HEK293 (cell line): Measurements from ENCODE around the gene ALDH3A1.

ENCODE experiments used
- CTCF ChIA-PET: fragments of 350-600 bp; formaldehyde crosslinking; extraction: SDS; loops from one replicate; lab custom pipeline; 2021; ENCODE audit warnings: antibody characterized with exemption; lab: Yijun Ruan, JAX
- POLR2A ChIA-PET: fragments of 300-600 bp; formaldehyde crosslinking; extraction: SDS; loops from one replicate; lab custom pipeline; 2020; ENCODE audit warnings: antibody characterized with exemption, inconsistent platforms; lab: Yijun Ruan, JAX
- H3K27ac ChIP-seq: fragments of 200-500 bp; sonication (Bioruptor generic); 2 replicates; pipeline ENCODE4 v1.5.1; 2014; ENCODE audit warnings: low read depth, low read length, control low read depth, inconsistent platforms; ENCODE audit errors: extremely low read depth
- H3K36me3 ChIP-seq, 2 experiments: fragments of 200-500 bp in 1 of 2; sonication (Bioruptor generic) in 1 of 2; 1 replicate in 1 of 2; 2 replicates in 1 of 2; pipeline ENCODE4 v1.5.1; 2014 to 2017; ENCODE audit warnings: inconsistent platforms in 2 of 2, low read length in 2 of 2; ENCODE audit not compliant: control insufficient read depth in 2 of 2, insufficient read depth in 1 of 2
- H3K4me1 ChIP-seq: fragments of 200-500 bp; sonication (Bioruptor generic); 2 replicates; pipeline ENCODE4 v1.5.1; 2014; ENCODE audit warnings: mild to moderate bottlenecking, low read length, inconsistent platforms; ENCODE audit not compliant: control insufficient read depth, insufficient read depth
- H3K4me3 ChIP-seq: 2 replicates; pipeline ENCODE4 v1.5.1; 2011; ENCODE audit warnings: low read depth, mild to moderate bottlenecking, control low read depth, low read length, moderate library complexity
- H3K9me3 ChIP-seq: fragments of 200-500 bp; sonication (Bioruptor generic); 2 replicates; pipeline ENCODE4 v1.5.1; 2014; ENCODE audit warnings: low read depth, low read length, inconsistent platforms; ENCODE audit not compliant: control insufficient read depth, insufficient read depth
- BCL11B ChIP-seq: fragments of 450-650 bp; formaldehyde crosslinking; IDR thresholded peaks from 2 replicates; pipeline ENCODE4 v1.5.1; 2016; ENCODE audit warnings: low read depth, missing biosample characterization, missing genetic modification characterization
- KLF8 ChIP-seq: fragments of 450-650 bp; formaldehyde crosslinking; IDR thresholded peaks from 2 replicates; pipeline ENCODE4 v1.5.1; 2016; ENCODE audit warnings: missing biosample characterization, missing genetic modification characterization
- PATZ1 ChIP-seq: fragments of 450-650 bp; formaldehyde crosslinking; IDR thresholded peaks from 2 replicates; pipeline ENCODE4 v1.5.1; 2016; ENCODE audit warnings: missing biosample characterization, missing genetic modification characterization
- PRDM10 ChIP-seq: fragments of 450-650 bp; formaldehyde crosslinking; IDR thresholded peaks from 2 replicates; pipeline ENCODE4 v1.5.1; 2016; ENCODE audit warnings: missing biosample characterization, missing genetic modification characterization
- SCRT2 ChIP-seq: fragments of 450-650 bp; formaldehyde crosslinking; IDR thresholded peaks from 2 replicates; pipeline ENCODE4 v1.5.1; 2016; ENCODE audit warnings: missing biosample characterization, missing genetic modification characterization
- YY2 ChIP-seq: fragments of 450-650 bp; formaldehyde crosslinking; IDR thresholded peaks from 2 replicates; pipeline ENCODE4 v1.5.1; 2016; ENCODE audit warnings: missing biosample characterization, missing genetic modification characterization
- ZNF138 ChIP-seq: fragments of 450-650 bp; formaldehyde crosslinking; IDR thresholded peaks from 2 replicates; pipeline ENCODE4 v1.5.1; 2016; ENCODE audit warnings: missing biosample characterization, missing genetic modification characterization, borderline replicate concordance
- ZNF274 ChIP-seq, 2 experiments: fragments of 200-500 bp in 1 of 2; fragments of 450-650 bp in 1 of 2; sonication (Bioruptor generic) in 1 of 2; formaldehyde crosslinking in 1 of 2; IDR thresholded peaks; 2 replicates each; pipeline versions ENCODE4 v1.5.1 to v1.6.1; 2014 to 2016; ENCODE audit warnings: borderline replicate concordance in 1 of 2, inconsistent platforms in 1 of 2, low read length in 1 of 2, missing biosample characterization in 1 of 2, missing genetic modification characterization in 1 of 2
- ZNF488 ChIP-seq: fragments of 450-650 bp; formaldehyde crosslinking; IDR thresholded peaks from 2 replicates; pipeline ENCODE4 v1.5.1; 2016; ENCODE audit warnings: missing biosample characterization, missing genetic modification characterization
- ZNF571 ChIP-seq: fragments of 450-650 bp; formaldehyde crosslinking; IDR thresholded peaks from 2 replicates; pipeline ENCODE4 v1.5.0; 2017; ENCODE audit warnings: missing biosample characterization, missing genetic modification characterization
- ZNF747 ChIP-seq: fragments of 450-650 bp; formaldehyde crosslinking; IDR thresholded peaks from 2 replicates; pipeline ENCODE4 v1.5.1; 2016; ENCODE audit warnings: missing biosample characterization, missing genetic modification characterization

ALDH3A1 gene

GRCh38 chr17:19773534-19773933 is 25.4 kb upstream of the ALDH3A1 start:
- CTCF ChIA-PET, result interaction anchor here (0.7 to 1.5 kb wide), 3 partner anchors 11 to 260 kb away, joined by 3 to 10 read pairs (median 3); no protein-coding TSS in a partner anchor
- Histone ChIP-seq H3K4me3 (no peak overlapping the region), H3K36me3 (peaks cover 30 to 56% of the 10 kb centered on the region in 2 experiments), H3K4me1 (no peaks in the 10 kb centered on the region), H3K9me3 (no peaks in the 10 kb centered on the region), H3K27ac (no peak overlapping the region)
- POLR2A ChIA-PET, result no interaction called here
- TF ChIP-seq YY2, result no peak
- TF ChIP-seq SCRT2 (tag by site-specific recombination), result 0 out of 2 replicates have a peak, but pooled peaks have one; percentile 29

- H3K36me3 ChIP-seq, result peaks cover 16 to 42% of the 10 kb centered on the region in 2 experiments
- no peak overlapping the region for H3K4me3 ChIP-seq
- CTCF ChIA-PET, result interaction anchor here (2.3 kb wide), 1 partner anchor 9 kb away, joined by 15 read pairs; no protein-coding TSS in a partner anchor
- no peaks in the 10 kb centered on the region for H3K4me1 ChIP-seq
- TF ChIP-seq ZNF138 (tag by site-specific recombination), result no peak
- TF ChIP-seq ZNF747 (tag by site-specific recombination), result no peak
- TF ChIP-seq ZNF488 (tag by site-specific recombination), result no peak
- TF ChIP-seq, all 188 proteins: peak for 0
- POLR2A ChIA-PET, result interaction anchor here (1.3 kb wide), 1 partner anchor 394 kb away, joined by 3 read pairs; no protein-coding TSS in a partner anchor
- Histone ChIP-seq H3K9me3 (no peaks in the 10 kb centered on the region), H3K27ac (no peak overlapping the region)
Measured at GRCh38 chr17:19771971-19772630, 24.0 kb upstream of the ALDH3A1 start.

- no peak overlapping the region for H3K4me3 ChIP-seq
- no peak overlapping the region for H3K27ac ChIP-seq
- POLR2A ChIA-PET, result interaction anchor here (1.3 kb wide), 1 partner anchor 393 kb away, joined by 3 read pairs; no protein-coding TSS in a partner anchor
- H3K4me1 ChIP-seq, result no peaks in the 10 kb centered on the region
- H3K9me3 ChIP-seq, result no peaks in the 10 kb centered on the region
- peaks cover 10 to 32% of the 10 kb centered on the region in 2 experiments for H3K36me3 ChIP-seq
- TF ChIP-seq ZNF571 (tag by site-specific recombination) (no peak), PATZ1 (tag by site-specific recombination) (no peak)
- TF ChIP-seq, all 188 proteins: peak for 0
- CTCF ChIA-PET, result interaction anchor here (0.9 to 2.3 kb wide), 4 partner anchors 8 to 354 kb away, joined by 3 to 15 read pairs (median 4); no protein-coding TSS in a partner anchor
Measured at GRCh38 chr17:19770985-19771735, 23.1 kb upstream of the ALDH3A1 start.

GRCh38 chr17:19769946-19770652 is 22.0 kb upstream of the ALDH3A1 start:
- Histone ChIP-seq H3K36me3 (peaks cover 0 to 23% of the 10 kb centered on the region in 2 experiments), H3K9me3 (no peaks in the 10 kb centered on the region), H3K4me1 (no peaks in the 10 kb centered on the region), H3K4me3 (no peak overlapping the region), H3K27ac (no peak overlapping the region)
- CTCF ChIA-PET, result interaction anchor here (0.9 to 10.1 kb wide), 7 partner anchors 7 to 407 kb away, joined by 3 to 173 read pairs (median 5); partner anchors contain the start of gene B9D1
- TF ChIP-seq BCL11B (tag by site-specific recombination) (no peak), PRDM10 (tag by site-specific recombination) (peak; percentile 78), KLF8 (tag by site-specific recombination) (no peak), ZNF274 (IDR thresholded peaks at IDR 0.05; ENCODE audit: low read length) (no peak), ZNF274 (tag by site-specific recombination; IDR thresholded peaks at IDR 0.05; ENCODE audit: borderline replicate concordance) (no peak)
- TF ChIP-seq, all 188 proteins: peak for 1
- POLR2A ChIA-PET, result no interaction called here
